Measurements from ENCODE around the gene FMNL2. TPM values are rescaled to one million over a fixed set of nuclear protein-coding genes. Genes with fewer than 3 reads are reported as not detected.

Gene FMNL2
- polyA plus RNA-seq, 3 donors, result 0.28 to 3.2 (median 0.71) TPM

DNA sequence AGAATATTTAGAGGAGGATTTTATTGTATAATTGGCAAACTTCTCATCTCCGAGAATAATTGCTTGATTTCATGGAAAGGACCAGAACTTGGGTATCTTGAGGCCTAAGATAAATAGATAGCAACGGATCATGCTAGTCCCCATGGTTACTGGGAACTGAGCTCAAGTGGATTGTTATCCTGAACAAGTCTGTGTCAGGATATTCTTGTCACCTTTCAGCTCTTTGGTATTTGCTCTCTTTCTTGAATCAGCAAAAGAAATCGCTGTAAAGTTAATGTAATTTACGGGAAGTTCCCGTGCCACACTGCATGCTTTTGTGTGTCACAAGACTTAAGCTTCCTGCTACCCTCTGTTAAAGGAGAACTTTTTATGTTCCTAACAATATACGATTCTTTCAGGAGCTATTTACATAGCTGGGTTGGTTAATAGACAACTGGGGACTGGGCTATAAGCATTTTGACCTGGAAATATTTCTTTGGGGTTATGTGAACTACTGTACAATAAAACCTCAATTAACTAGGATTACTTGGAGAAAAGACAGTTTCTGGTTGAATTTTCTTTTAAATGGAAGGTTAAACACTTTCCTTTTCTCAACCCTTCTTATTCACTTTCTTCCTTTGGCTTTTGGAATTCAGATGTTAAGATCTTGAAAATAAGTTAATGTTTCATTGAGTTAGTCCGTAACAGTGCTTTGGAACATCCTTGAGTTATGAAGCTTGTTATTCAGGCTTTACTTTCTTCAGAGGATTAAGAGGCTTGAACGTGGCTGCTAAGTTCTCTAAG lies 151.2 kb downstream of the FMNL2 start:
- Mint-ChIP-seq H3K4me3 (peak overlapping the region; percentile 8 to 61), H3K36me3 (no peaks in the 10 kb centered on the region), H3K9me3 (no peaks in the 10 kb centered on the region), H3K27me3 (ENCODE audit: low read depth in 3 of 3) (peaks cover 0 to 2% (median 0%) of the 10 kb centered on the region in 3 donors), H3K27ac (peak overlapping the region; percentile 38 to 84 (median 79)), H3K4me1 (peaks cover 31% of the 10 kb centered on the region)
- Histone ChIP-seq H2AFZ (ENCODE audit: insufficient read depth, low read depth, low read length, poor library complexity, severe bottlenecking) (peak overlapping the region; percentile 49), H3K27ac (ENCODE audit: low read depth in 1 of 2, low read length in 2 of 2) (peak overlapping the region; percentile 12 to 72), H3K4me2 (replicated peaks; ENCODE audit: extremely low read depth, low read length, poor library complexity, severe bottlenecking) (peak overlapping the region; percentile 53), H3K4me1 (ENCODE audit: control insufficient read depth in 1 of 2, insufficient read depth in 2 of 2, low read length in 2 of 2) (peaks cover 31 to 35% of the 10 kb centered on the region in 2 donors), H3K9me3 (replicated peaks in 1 of 2; ENCODE audit: control insufficient read depth in 1 of 2, insufficient read depth in 1 of 2, low read length in 2 of 2) (no peaks in the 10 kb centered on the region), H4K20me1 (ENCODE audit: insufficient read depth, low read length) (no peaks in the 10 kb centered on the region), H3K79me2 (ENCODE audit: insufficient read depth, low read length) (no peaks in the 10 kb centered on the region), H3K27me3 (ENCODE audit: control insufficient read depth in 2 of 2, insufficient read depth in 2 of 2, low read length in 2 of 2) (no peaks in the 10 kb centered on the region), H3K9ac (ENCODE audit: insufficient read depth, low read length, poor library complexity, severe bottlenecking) (no peak overlapping the region), H3K36me3 (replicated peaks in 1 of 2; ENCODE audit: control insufficient read depth in 1 of 2, insufficient read depth in 2 of 2, low read length in 2 of 2) (no peaks in the 10 kb centered on the region), H3K4me3 (replicated peaks in 1 of 3; ENCODE audit: low read depth in 2 of 3, low read length in 3 of 3) (peak overlapping the region in 1 of 3 experiments; percentile 33)
- DNase-seq, result peak; percentile 59 to 77 (median 76)
- intact Hi-C loops (cut with micrococcal nuclease), result no loop called here
- 68% methylated on average over 3 of the region's 8 CpGs for WGBS (ENCODE audit: insufficient coverage)
- TF ChIP-seq, protein P1, sequence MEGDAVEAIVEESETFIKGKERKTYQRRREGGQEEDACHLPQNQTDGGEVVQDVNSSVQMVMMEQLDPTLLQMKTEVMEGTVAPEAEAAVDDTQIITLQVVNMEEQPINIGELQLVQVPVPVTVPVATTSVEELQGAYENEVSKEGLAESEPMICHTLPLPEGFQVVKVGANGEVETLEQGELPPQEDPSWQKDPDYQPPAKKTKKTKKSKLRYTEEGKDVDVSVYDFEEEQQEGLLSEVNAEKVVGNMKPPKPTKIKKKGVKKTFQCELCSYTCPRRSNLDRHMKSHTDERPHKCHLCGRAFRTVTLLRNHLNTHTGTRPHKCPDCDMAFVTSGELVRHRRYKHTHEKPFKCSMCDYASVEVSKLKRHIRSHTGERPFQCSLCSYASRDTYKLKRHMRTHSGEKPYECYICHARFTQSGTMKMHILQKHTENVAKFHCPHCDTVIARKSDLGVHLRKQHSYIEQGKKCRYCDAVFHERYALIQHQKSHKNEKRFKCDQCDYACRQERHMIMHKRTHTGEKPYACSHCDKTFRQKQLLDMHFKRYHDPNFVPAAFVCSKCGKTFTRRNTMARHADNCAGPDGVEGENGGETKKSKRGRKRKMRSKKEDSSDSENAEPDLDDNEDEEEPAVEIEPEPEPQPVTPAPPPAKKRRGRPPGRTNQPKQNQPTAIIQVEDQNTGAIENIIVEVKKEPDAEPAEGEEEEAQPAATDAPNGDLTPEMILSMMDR (IDR thresholded peaks at IDR 0.05), result no peak

DNA sequence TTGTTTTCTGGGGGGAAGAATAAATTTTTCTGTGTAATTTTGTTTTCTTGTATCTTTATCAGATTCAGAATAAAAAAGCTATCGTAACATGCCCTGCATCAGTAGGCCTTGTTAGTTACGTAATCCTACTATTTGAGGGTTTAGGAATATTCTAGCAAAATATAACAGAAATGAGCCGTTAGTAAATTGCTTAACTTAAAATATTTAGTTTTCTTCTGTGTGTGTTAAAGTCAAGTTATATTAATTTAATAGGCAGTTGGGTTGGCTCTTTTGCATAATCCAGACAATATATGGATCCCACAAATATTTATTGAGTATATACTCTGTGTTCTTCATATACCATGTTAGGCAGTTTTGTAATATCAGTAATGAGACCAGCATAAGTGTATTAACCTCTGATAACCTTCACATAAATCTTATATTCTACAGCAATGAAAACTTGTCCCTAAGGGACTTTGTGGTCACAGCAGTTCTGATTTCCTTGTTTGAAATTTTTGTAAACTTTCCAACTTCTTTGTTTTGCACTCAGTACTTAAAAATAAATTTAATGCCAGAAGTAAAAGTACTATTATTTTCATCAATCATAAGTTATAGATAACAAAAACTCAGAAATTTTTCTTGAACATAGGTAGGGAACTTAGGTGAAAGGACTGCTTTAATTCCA lies 151.9 kb downstream of the FMNL2 start:
- no peaks in the 10 kb centered on the region for H3K27me3 ChIP-seq (ENCODE audit: control insufficient read depth in 2 of 2, insufficient read depth in 2 of 2, low read length in 2 of 2)
- peak overlapping the region; percentile 49 for H2AFZ ChIP-seq (ENCODE audit: insufficient read depth, low read depth, low read length, poor library complexity, severe bottlenecking)
- no peaks in the 10 kb centered on the region for H4K20me1 ChIP-seq (ENCODE audit: insufficient read depth, low read length)
- DNase-seq, result no peak
- no peaks in the 10 kb centered on the region for H3K9me3 ChIP-seq (replicated peaks in 1 of 2; ENCODE audit: control insufficient read depth in 1 of 2, insufficient read depth in 1 of 2, low read length in 2 of 2)
- WGBS (ENCODE audit: insufficient coverage), result no CpG with 5 or more reads among the region's 3 CpGs
- no peaks in the 10 kb centered on the region for H3K79me2 ChIP-seq (ENCODE audit: insufficient read depth, low read length)
- H3K4me2 ChIP-seq (replicated peaks; ENCODE audit: extremely low read depth, low read length, poor library complexity, severe bottlenecking), result peak overlapping the region; percentile 53
- peaks cover 31 to 35% of the 10 kb centered on the region in 2 donors for H3K4me1 ChIP-seq (ENCODE audit: control insufficient read depth in 1 of 2, insufficient read depth in 2 of 2, low read length in 2 of 2)
- H3K27me3 Mint-ChIP-seq (ENCODE audit: low read depth in 3 of 3), result peaks cover 0 to 2% (median 0%) of the 10 kb centered on the region in 3 donors
- H3K4me3 Mint-ChIP-seq, result peak overlapping the region in 1 of 2 donors; percentile 61
- no peaks in the 10 kb centered on the region for H3K36me3 Mint-ChIP-seq
- intact Hi-C loops (cut with micrococcal nuclease), result no loop called here
- peak overlapping the region in 1 of 3 experiments; percentile 33 for H3K4me3 ChIP-seq (replicated peaks in 1 of 3; ENCODE audit: low read depth in 2 of 3, low read length in 3 of 3)
- TF ChIP-seq, protein P1 (IDR thresholded peaks at IDR 0.05), result no peak
- peaks cover 0 to 2% (median 0%) of the 10 kb centered on the region in 7 donors for H3K9me3 Mint-ChIP-seq
- H3K4me1 Mint-ChIP-seq, result peaks cover 32% of the 10 kb centered on the region
- peak overlapping the region in 1 of 2 donors; percentile 72 for H3K27ac ChIP-seq (ENCODE audit: low read depth in 1 of 2, low read length in 2 of 2)
- no peak overlapping the region for H3K9ac ChIP-seq (ENCODE audit: insufficient read depth, low read length, poor library complexity, severe bottlenecking)
- no peaks in the 10 kb centered on the region for H3K36me3 ChIP-seq (replicated peaks in 1 of 2; ENCODE audit: control insufficient read depth in 1 of 2, insufficient read depth in 2 of 2, low read length in 2 of 2)
- peak overlapping the region in 5 of 7 donors; percentile 10 to 84 (median 42) for H3K27ac Mint-ChIP-seq
